Measurements from ENCODE around the gene RASA4.
"Not testable (repeated sequence)": the region's sequence is repeated elsewhere in the genome, so short reads cannot be mapped to it uniquely, and the experiment has no call there.

RASA4 gene

GRCh38 chr7:102609734-102610133 lies 6.8 kb downstream of the RASA4 start:
- DNase-seq (ENCODE audit: low read depth in 2 of 2, low spot score in 1 of 2), result not testable (repeated sequence)

- not testable (repeated sequence) for DNase-seq (ENCODE audit: low read depth in 2 of 2, low spot score in 1 of 2)
These were observed 9.7 kb downstream of the RASA4 start for GRCh38 chr7:102606848-102607247.

- not testable (repeated sequence) for DNase-seq (ENCODE audit: low read depth in 2 of 2, low spot score in 1 of 2)
These were observed 12.0 kb downstream of the RASA4 start for GRCh38 chr7:102604431-102605145.

- DNase-seq (ENCODE audit: low read depth in 2 of 2, low spot score in 1 of 2), result not testable (repeated sequence)
These were observed 14.2 kb downstream of the RASA4 start for GRCh38 chr7:102602317-102602716.

- not testable (repeated sequence) for DNase-seq (ENCODE audit: low read depth in 2 of 2, low spot score in 1 of 2)
These were observed 16.9 kb downstream of the RASA4 start for GRCh38 chr7:102599699-102600098.

- not testable (repeated sequence) for DNase-seq (ENCODE audit: low read depth in 2 of 2, low spot score in 1 of 2)
These were observed 20.5 kb downstream of the RASA4 start for GRCh38 chr7:102596036-102596435.

- not testable (repeated sequence) for DNase-seq (ENCODE audit: low read depth in 2 of 2, low spot score in 1 of 2)
These were observed 22.8 kb downstream of the RASA4 start for GRCh38 chr7:102593637-102594334.

GRCh38 chr7:102592477-102593019 lies 24.0 kb downstream of the RASA4 start:
- peak in 1 of 2 donors; percentile 13 for DNase-seq (ENCODE audit: low read depth in 2 of 2, low spot score in 1 of 2)

GRCh38 chr7:102589857-102590256 lies 26.7 kb downstream of the RASA4 start:
- DNase-seq (ENCODE audit: low read depth in 2 of 2, low spot score in 1 of 2), result not testable (repeated sequence)

- not testable (repeated sequence) for DNase-seq (ENCODE audit: low read depth in 2 of 2, low spot score in 1 of 2)
These were observed 33.1 kb downstream of the RASA4 start for GRCh38 chr7:102583495-102583894.

- DNase-seq (ENCODE audit: low read depth in 2 of 2, low spot score in 1 of 2), result not testable (repeated sequence)
These were observed 34.8 kb downstream of the RASA4 start for GRCh38 chr7:102581722-102582121.

- DNase-seq (ENCODE audit: low read depth in 2 of 2, low spot score in 1 of 2), result not testable (repeated sequence)
These were observed 38.1 kb downstream of the RASA4 start for GRCh38 chr7:102578486-102578885.

GRCh38 chr7:102577315-102578240 lies 39.0 kb downstream of the RASA4 start:
- not testable (repeated sequence) for DNase-seq (ENCODE audit: low read depth in 2 of 2, low spot score in 1 of 2)

- not testable (repeated sequence) for DNase-seq (ENCODE audit: low read depth in 2 of 2, low spot score in 1 of 2)
These were observed 40.2 kb downstream of the RASA4 start for GRCh38 chr7:102576363-102576762.

- DNase-seq (ENCODE audit: low read depth in 2 of 2, low spot score in 1 of 2), result not testable (repeated sequence)
These were observed 41.9 kb downstream of the RASA4 start for GRCh38 chr7:102574607-102575006.

- peak; percentile 89 to 100 for DNase-seq (ENCODE audit: low read depth in 2 of 2, low spot score in 1 of 2)
These were observed 44.0 kb downstream of the RASA4 start, which contains the start of gene POLR2J3 for GRCh38 chr7:102572261-102573239. Gene POLR2J3 (minus strand): TSS chr7:102572583. CDS start chr7:102572521, 62 bp downstream.

- not testable (repeated sequence) for DNase-seq (ENCODE audit: low read depth in 2 of 2, low spot score in 1 of 2)
These were observed 47.9 kb downstream of the RASA4 start for GRCh38 chr7:102568620-102569019.

- not testable (repeated sequence) for DNase-seq (ENCODE audit: low read depth in 2 of 2, low spot score in 1 of 2)
These were observed 65.6 kb downstream of the RASA4 start, which contains the start of gene SPDYE2 for GRCh38 chr7:102550808-102551422. Gene SPDYE2 (plus strand): TSS chr7:102551226. CDS start chr7:102553256, 2,030 bp downstream.

GRCh38 chr7:102546353-102546752 lies 70.2 kb downstream of the RASA4 start:
- DNase-seq (ENCODE audit: low read depth in 2 of 2, low spot score in 1 of 2), result not testable (repeated sequence)
